K562 (cell line): ENCODE measurements around the gene ZMIZ1. TPM values are rescaled to one million over a fixed set of nuclear protein-coding genes. Genes with fewer than 3 reads are reported as not detected.

Experiments used
- BRCA1 ChIP-seq, 2 experiments: fragments of 450-650 bp in 1 of 2; sonication (generic) in 1 of 2; formaldehyde crosslinking in 1 of 2; IDR thresholded peaks; 2 replicates each; pipeline versions ENCODE4 v1.5.0 to v1.6.1; 2017 to 2020; ENCODE audit warnings: mild to moderate bottlenecking in 1 of 2, missing genetic modification reagents in 1 of 2
- EHMT2 ChIP-seq: fragments of 450-650 bp; IDR thresholded peaks from 2 replicates; pipeline ENCODE4 v1.6.1; 2018; ENCODE audit warnings: antibody characterized with exemption
- ESRRA ChIP-seq: fragments of 450-650 bp; IDR thresholded peaks from 2 replicates; pipeline ENCODE4 v1.6.1; 2014; ENCODE audit warnings: low read depth, mild to moderate bottlenecking, moderate library complexity, borderline replicate concordance
- HDAC3 ChIP-seq: fragments of 450-650 bp; IDR thresholded peaks from 2 replicates; pipeline ENCODE4 v1.6.1; 2018; ENCODE audit warnings: borderline replicate concordance, mild to moderate bottlenecking, moderate library complexity; ENCODE audit not compliant: partially characterized antibody
- HNRNPH1 ChIP-seq: fragments of 200-400 bp; formaldehyde crosslinking; optimal IDR thresholded peaks from 2 replicates; pipeline ENCODE3; 2017; ENCODE audit warnings: low read depth, mild to moderate bottlenecking, low read length, moderate library complexity
- KAT2B ChIP-seq: IDR thresholded peaks from one replicate; pipeline ENCODE4 v1.6.1; 2012; ENCODE audit warnings: low read depth, mild to moderate bottlenecking, control low read depth, inconsistent platforms, low read length, moderate library complexity
- MAZ ChIP-seq, 2 experiments: fragments of 450-650 bp in 1 of 2; sonication (generic) in 1 of 2; formaldehyde crosslinking; IDR thresholded peaks in 1 of 2; conservative IDR thresholded peaks in 1 of 2; 2 replicates each; pipeline versions ENCODE4 v1.4.0 to v1.5.0; 2020; ENCODE audit warnings: mild to moderate bottlenecking in 1 of 2, missing genetic modification reagents in 1 of 2
- MED1 ChIP-seq: sonication (generic); formaldehyde crosslinking; IDR thresholded peaks from 2 replicates; pipeline ENCODE4 v1.8.1; 2023; ENCODE audit warnings: missing genetic modification reagents, borderline replicate concordance
- MEF2A ChIP-seq: IDR thresholded peaks from 2 replicates; pipeline ENCODE4 v1.6.1; 2011; ENCODE audit warnings: low read depth, mild to moderate bottlenecking, low read length, moderate library complexity; ENCODE audit not compliant: control insufficient read depth
- NCOA6 ChIP-seq: fragments of 450-650 bp; IDR thresholded peaks from 2 replicates; pipeline ENCODE4 v1.6.1; 2017; ENCODE audit warnings: mild to moderate bottlenecking
- SMAD3 ChIP-seq: fragments of 450-650 bp; formaldehyde crosslinking; conservative IDR thresholded peaks from 2 replicates; pipeline ENCODE4 v1.4.0; 2020; ENCODE audit warnings: mild to moderate bottlenecking
- SP2 ChIP-seq: IDR thresholded peaks from 2 replicates; pipeline ENCODE4 v1.6.1; 2011; ENCODE audit warnings: mild to moderate bottlenecking, low read depth, low read length, moderate library complexity; ENCODE audit not compliant: poor library complexity, severe bottlenecking; ENCODE audit errors: extremely low read depth
- TCF3 ChIP-seq: sonication (generic); formaldehyde crosslinking; IDR thresholded peaks from 2 replicates; pipeline ENCODE4 v1.4.0; 2020; ENCODE audit warnings: mild to moderate bottlenecking, missing genetic modification reagents
- U2AF2 ChIP-seq: fragments of 200-400 bp; formaldehyde crosslinking; optimal IDR thresholded peaks from 2 replicates; pipeline ENCODE3; 2017; ENCODE audit warnings: low read depth, mild to moderate bottlenecking, low read length
- ZNF668 ChIP-seq: fragments of 250-450 bp; sonication (Bioruptor Pico); IDR thresholded peaks from 2 replicates; pipeline ENCODE4 v1.8.0; 2022; ENCODE audit warnings: mild to moderate bottlenecking, inconsistent platforms
- polyA plus RNA-seq, 8 experiments: library from polyadenylated mRNA; depleted of rRNA in 4 of 8; stranded (reverse) in 5 of 8; unstranded in 3 of 8; fragments of >200 nt; fragmentation: Nextera tagmentation in 2 of 8; fragmentation: Illumina TruSeq in 1 of 8; extraction: Ambion mirVana in 2 of 8; extraction: Trizol in 1 of 8; gene quantifications; 2 replicates each; pipeline versions ENCODE4 v1.2.1 to v1.2.3, GENCODE V29; 2011 to 2014; ENCODE audit warnings: inconsistent platforms in 1 of 8, missing spikeins in 1 of 8
- total RNA-seq, 7 experiments: library from RNA; depleted of rRNA in 6 of 7; stranded (reverse); fragments of >200 nt in 6 of 7; fragmentation: Illumina TruSeq in 2 of 7; extraction: Trizol in 2 of 7; gene quantifications; 2 replicates each; pipeline versions ENCODE4 v1.2.1 to v1.2.3, GENCODE V29; 2011 to 2021; ENCODE audit warnings: low replicate concordance in 1 of 7
- TF ChIP-seq, protein P1 (sequence below): sonication (generic); formaldehyde crosslinking; IDR thresholded peaks from 2 replicates; pipeline ENCODE4 v1.5.0; 2020; ENCODE audit warnings: missing genetic modification reagents
- TF ChIP-seq, protein P2 (sequence below): fragments of 250-450 bp; sonication (Bioruptor Pico); IDR thresholded peaks from 2 replicates; pipeline ENCODE4 v1.5.0; 2021
- TF ChIP-seq, protein P3 (sequence below): fragments of 250-450 bp; sonication (Bioruptor Pico); IDR thresholded peaks from 2 replicates; pipeline ENCODE4 v1.4.0; 2020; ENCODE audit warnings: mild to moderate bottlenecking, moderate library complexity
- TF ChIP-seq, protein P4 (sequence below): fragments of 150-350 bp; conservative IDR thresholded peaks from 2 replicates; pipeline ENCODE4 v1.6.1; 2014; ENCODE audit warnings: low read length

The ZMIZ1 gene
- total and polyA plus RNA-seq, 9 of the 15 experiments (the other 6 are each of a cell fraction or from before 2014, with no cell fraction given): 1.0 to 37.3 (median 4.3) TPM

DNA sequence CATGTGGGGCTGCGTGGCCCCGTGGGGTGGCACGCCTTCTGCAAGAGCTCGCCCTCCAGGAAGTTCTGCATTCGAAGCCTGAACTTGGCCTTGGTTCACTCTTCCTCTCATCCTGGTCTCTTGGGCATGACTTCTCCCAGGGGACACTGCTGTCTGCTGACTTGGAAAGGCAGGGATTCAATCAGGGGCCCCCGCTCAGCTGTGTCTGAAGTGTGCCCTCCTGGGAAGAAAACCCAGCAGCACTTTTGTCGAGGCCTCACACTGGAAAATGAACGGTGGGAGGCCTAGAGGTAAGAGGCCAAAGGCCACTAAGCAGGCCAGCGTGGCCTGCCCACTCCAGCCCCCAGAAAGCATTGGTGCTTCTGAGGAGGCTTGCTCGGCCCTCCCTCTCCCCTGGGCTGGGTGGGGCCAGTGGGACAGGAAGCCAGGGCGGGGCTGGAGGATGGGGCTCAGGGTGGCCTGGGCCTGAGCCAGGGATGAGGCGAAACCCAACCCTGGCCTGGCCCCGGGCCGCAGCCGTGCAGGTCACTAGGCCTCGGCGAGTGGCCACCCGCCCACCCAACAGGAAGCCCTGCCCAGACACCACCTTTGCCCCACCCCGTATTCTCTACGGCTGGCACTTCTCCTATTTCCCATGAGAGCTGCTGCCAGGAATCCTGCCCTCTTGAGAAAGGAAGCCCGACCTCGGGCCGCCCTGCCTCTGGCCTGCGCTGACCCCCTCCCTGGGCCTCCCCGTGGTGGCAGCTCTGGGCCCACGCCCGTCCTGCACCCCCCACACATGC lies 81.1 kb downstream of the ZMIZ1 start (continued):
- no peak; the same call in 1 of the 2 replicates for TF ChIP-seq ESRRA
- TF ChIP-seq U2AF2: no peak
- no peak for TF ChIP-seq KAT2B
- TF ChIP-seq BRCA1 (IDR thresholded peaks at IDR 0.05): no peak
- TF ChIP-seq BRCA1 (CRISPR knock-in tag; IDR thresholded peaks at IDR 0.05): 0 out of 2 replicates have a peak, but pooled peaks have one; percentile 71
- TF ChIP-seq EHMT2: no peak
- TF ChIP-seq MEF2A: no peak
- TF ChIP-seq NCOA6: no peak
- peak; percentile 66; the same call in 1 of the 2 replicates for TF ChIP-seq ZNF668
- TF ChIP-seq TCF3: peak; percentile 45; the same call in 1 of the 2 replicates
- peak; percentile 93 to 99 for TF ChIP-seq MAZ (CRISPR knock-in tag; conservative IDR thresholded peaks at IDR 0.05 in 1 of 2, IDR thresholded peaks at IDR 0.05 in 1 of 2)
- no peak for TF ChIP-seq SMAD3 (CRISPR knock-in tag)
- TF ChIP-seq, protein P1, sequence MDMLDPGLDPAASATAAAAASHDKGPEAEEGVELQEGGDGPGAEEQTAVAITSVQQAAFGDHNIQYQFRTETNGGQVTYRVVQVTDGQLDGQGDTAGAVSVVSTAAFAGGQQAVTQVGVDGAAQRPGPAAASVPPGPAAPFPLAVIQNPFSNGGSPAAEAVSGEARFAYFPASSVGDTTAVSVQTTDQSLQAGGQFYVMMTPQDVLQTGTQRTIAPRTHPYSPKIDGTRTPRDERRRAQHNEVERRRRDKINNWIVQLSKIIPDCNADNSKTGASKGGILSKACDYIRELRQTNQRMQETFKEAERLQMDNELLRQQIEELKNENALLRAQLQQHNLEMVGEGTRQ (CRISPR knock-in tag): no peak
- no peak for TF ChIP-seq SP2
- no peak for TF ChIP-seq HNRNPH1
- no peak for TF ChIP-seq MED1 (CRISPR knock-in tag)
- TF ChIP-seq HDAC3: no peak
- TF ChIP-seq, protein P2, sequence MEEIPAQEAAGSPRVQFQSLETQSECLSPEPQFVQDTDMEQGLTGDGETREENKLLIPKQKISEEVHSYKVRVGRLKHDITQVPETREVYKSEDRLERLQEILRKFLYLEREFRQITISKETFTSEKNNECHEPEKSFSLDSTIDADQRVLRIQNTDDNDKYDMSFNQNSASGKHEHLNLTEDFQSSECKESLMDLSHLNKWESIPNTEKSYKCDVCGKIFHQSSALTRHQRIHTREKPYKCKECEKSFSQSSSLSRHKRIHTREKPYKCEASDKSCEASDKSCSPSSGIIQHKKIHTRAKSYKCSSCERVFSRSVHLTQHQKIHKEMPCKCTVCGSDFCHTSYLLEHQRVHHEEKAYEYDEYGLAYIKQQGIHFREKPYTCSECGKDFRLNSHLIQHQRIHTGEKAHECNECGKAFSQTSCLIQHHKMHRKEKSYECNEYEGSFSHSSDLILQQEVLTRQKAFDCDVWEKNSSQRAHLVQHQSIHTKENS: no peak
- TF ChIP-seq, protein P3, sequence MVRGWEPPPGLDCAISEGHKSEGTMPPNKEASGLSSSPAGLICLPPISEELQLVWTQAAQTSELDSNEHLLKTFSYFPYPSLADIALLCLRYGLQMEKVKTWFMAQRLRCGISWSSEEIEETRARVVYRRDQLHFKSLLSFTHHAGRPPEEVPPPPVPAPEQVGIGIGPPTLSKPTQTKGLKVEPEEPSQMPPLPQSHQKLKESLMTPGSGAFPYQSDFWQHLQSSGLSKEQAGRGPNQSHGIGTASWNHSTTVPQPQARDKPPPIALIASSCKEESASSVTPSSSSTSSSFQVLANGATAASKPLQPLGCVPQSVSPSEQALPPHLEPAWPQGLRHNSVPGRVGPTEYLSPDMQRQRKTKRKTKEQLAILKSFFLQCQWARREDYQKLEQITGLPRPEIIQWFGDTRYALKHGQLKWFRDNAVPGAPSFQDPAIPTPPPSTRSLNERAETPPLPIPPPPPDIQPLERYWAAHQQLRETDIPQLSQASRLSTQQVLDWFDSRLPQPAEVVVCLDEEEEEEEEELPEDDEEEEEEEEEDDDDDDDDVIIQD (CRISPR knock-in tag): no peak
- TF ChIP-seq, protein P4, sequence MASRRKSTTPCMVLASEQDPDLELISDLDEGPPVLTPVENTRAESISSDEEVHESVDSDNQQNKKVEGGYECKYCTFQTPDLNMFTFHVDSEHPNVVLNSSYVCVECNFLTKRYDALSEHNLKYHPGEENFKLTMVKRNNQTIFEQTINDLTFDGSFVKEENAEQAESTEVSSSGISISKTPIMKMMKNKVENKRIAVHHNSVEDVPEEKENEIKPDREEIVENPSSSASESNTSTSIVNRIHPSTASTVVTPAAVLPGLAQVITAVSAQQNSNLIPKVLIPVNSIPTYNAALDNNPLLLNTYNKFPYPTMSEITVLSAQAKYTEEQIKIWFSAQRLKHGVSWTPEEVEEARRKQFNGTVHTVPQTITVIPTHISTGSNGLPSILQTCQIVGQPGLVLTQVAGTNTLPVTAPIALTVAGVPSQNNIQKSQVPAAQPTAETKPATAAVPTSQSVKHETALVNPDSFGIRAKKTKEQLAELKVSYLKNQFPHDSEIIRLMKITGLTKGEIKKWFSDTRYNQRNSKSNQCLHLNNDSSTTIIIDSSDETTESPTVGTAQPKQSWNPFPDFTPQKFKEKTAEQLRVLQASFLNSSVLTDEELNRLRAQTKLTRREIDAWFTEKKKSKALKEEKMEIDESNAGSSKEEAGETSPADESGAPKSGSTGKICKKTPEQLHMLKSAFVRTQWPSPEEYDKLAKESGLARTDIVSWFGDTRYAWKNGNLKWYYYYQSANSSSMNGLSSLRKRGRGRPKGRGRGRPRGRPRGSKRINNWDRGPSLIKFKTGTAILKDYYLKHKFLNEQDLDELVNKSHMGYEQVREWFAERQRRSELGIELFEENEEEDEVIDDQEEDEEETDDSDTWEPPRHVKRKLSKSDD: no peak
